ENCODE results near the gene PRXL2B. TPM values are rescaled to one million over a fixed set of nuclear protein-coding genes. Genes with fewer than 3 reads are reported as not detected.

The PRXL2B gene, protein sequence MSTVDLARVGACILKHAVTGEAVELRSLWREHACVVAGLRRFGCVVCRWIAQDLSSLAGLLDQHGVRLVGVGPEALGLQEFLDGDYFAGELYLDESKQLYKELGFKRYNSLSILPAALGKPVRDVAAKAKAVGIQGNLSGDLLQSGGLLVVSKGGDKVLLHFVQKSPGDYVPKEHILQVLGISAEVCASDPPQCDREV
- total RNA-seq (10 to 100 TPM; 12.3 to 37.0 (median 26.7) TPM), polyA plus RNA-seq (10 to 100 TPM; 15.7 to 26.5 TPM), total RNA-seq (16.4 reads per million, percentile 46 among the genes with 10 or more reads in this experiment)

DNA sequence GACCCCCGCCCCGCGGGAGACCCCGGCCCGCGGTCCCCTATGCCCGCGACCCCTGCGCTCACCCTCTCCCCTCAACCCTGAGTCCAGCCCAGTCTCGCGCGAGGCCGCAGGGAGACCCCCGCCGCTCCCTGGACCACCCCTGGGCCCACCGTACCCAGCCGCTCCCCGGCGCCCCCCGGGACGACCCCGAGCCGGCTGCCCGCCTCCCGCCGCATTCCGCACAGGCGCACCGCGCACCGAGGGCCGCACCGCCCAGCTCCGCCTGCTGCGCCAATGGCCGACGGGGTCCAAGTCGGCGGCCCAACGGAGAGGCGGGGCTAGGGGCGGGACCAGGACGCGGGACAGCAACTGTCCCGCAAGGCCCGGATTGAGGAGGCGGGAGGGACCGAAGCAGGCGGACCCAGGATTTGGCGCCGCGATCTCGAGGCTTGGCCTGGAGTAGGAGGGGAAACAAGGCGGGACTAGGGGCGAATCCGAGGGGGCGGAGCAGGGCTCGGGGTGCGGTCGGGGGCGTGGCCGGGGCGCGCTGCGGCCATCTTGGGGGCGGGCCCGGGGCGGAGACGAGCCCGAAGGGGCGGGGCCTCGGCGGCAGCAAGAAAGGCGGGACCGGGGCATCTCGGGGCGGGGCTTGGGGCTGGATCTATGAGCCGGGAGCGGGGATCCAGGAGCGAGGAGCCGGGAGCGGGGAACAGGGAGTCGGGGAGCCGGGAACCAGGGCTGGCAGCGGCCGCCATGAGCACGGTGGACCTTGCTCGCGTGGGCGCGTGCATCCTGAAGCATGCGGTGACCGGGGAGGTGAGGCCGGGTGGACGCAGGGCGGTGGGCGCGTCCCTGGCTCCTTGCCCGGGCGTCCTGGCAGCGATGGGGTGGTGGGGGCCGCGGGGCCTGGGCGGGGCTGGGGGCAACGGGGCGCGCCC is at the start of gene PRXL2B:
Gene PRXL2B, plus strand, starts transcription at position 624 of the 917 bp plus-strand sequence. Its CDS starts 109 bp downstream, at position 733.
- intact Hi-C loops (cut with micrococcal nuclease) = loop anchor here (1.0 to 10.0 kb wide), 12 partner anchors 8 to 1316 kb away; partner anchors contain the start of genes PANK4 (in 2 of the 2), C1orf174 (in 1 of the 2), CALML6 (in 1 of the 2) and FAAP20 (in 1 of the 2)
- peak within 1 kb of the TSS; percentile 81 to 96 (median 92) for H3K4me3 Mint-ChIP-seq
- H3K36me3 ChIP-seq (ENCODE audit: control insufficient read depth in 2 of 3, insufficient read depth in 3 of 3, low read length in 3 of 3) = peaks cover 0 to 16% (median 0%) of the 10 kb centered on the region in 3 experiments
- peaks cover 0 to 12% (median 0%) of the 10 kb centered on the region in 5 donors for H3K36me3 Mint-ChIP-seq
- H3K27me3 Mint-ChIP-seq = no peaks in the 10 kb centered on the region
- peak within 1 kb of the TSS; percentile 87 to 99 (median 96) for H3K27ac Mint-ChIP-seq
- H3K9me3 ChIP-seq (ENCODE audit: control insufficient read depth in 2 of 3, low read length in 3 of 3) = no peaks in the 10 kb centered on the region
- peak within 1 kb of the TSS; percentile 87 for H3K27ac ChIP-seq (ENCODE audit: low read depth, low read length)
- peak within 1 kb of the TSS; percentile 78 for H3K4me3 ChIP-seq (ENCODE audit: low read length)
- H3K27me3 ChIP-seq (ENCODE audit: control insufficient read depth in 2 of 2, insufficient read depth in 2 of 2, low read length in 2 of 2) = no peaks in the 10 kb centered on the region
- DNase-seq (peak; percentile 90 to 100 (median 96)), ATAC-seq (peak; percentile 86)
- peaks cover 0 to 3% (median 0%) of the 10 kb centered on the region in 11 donors for H3K9me3 Mint-ChIP-seq
- peaks cover 27 to 30% of the 10 kb centered on the region in 2 donors for H3K4me1 ChIP-seq (ENCODE audit: control insufficient read depth in 2 of 2, insufficient read depth in 2 of 2, low read length in 2 of 2)
- H3K4me1 Mint-ChIP-seq = peaks cover 24 to 45% (median 38%) of the 10 kb centered on the region in 7 donors
- ChIA-PET CTCF (interaction anchor here (1.0 to 3.8 kb wide), 5 partner anchors 24 to 63 kb away, joined by 3 to 28 read pairs (median 4); partner anchors contain the start of gene TNFRSF14), POLR2A (interaction anchor here (0.6 to 12.2 kb wide), 18 partner anchors 8 to 447 kb away, joined by 3 to 253 read pairs (median 6); partner anchors contain the start of genes FAAP20, MORN1, PANK4 and PEX10)

DNA sequence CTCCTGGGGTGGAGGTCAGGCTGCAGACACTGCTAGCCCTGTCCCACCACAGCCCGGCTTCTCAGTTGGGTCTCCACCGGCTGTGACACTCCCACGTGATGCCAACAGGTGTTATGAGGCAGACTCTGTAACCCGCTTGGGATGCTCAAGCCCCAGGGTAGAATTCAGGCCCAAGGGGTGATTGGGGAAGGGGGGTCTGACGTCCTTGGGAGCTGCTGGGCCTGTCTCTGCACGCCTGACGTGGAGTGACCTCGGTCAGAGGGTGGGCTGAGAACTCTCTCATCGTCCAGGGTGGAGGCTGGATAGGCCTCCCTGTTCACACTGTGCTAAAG is 48.8 kb upstream of the PRXL2B start:
- Mint-ChIP-seq H3K9me3 (no peaks in the 10 kb centered on the region), H3K4me3 (no peak overlapping the region), H3K27ac (no peak overlapping the region), H3K27me3 (peaks cover 0 to 38% (median 1%) of the 10 kb centered on the region in 5 donors), H3K36me3 (no peaks in the 10 kb centered on the region), H3K4me1 (peaks cover 0 to 13% (median 6%) of the 10 kb centered on the region in 7 donors)
- ChIA-PET CTCF (no interaction called here), POLR2A (no interaction called here)
- no peak for DNase-seq
- no peak overlapping the region for H3K4me3 ChIP-seq (ENCODE audit: low read length)
- H3K36me3 ChIP-seq (ENCODE audit: control insufficient read depth in 2 of 3, insufficient read depth in 3 of 3, low read length in 3 of 3) = no peaks in the 10 kb centered on the region
- ATAC-seq = no peak
- peaks cover 0 to 8% of the 10 kb centered on the region in 2 donors for H3K4me1 ChIP-seq (ENCODE audit: control insufficient read depth in 2 of 2, insufficient read depth in 2 of 2, low read length in 2 of 2)
- H3K27me3 ChIP-seq (ENCODE audit: control insufficient read depth in 2 of 2, insufficient read depth in 2 of 2, low read length in 2 of 2) = no peaks in the 10 kb centered on the region
- H3K9me3 ChIP-seq (ENCODE audit: control insufficient read depth in 2 of 3, low read length in 3 of 3) = no peaks in the 10 kb centered on the region
- no peak overlapping the region for H3K27ac ChIP-seq (ENCODE audit: low read depth, low read length)
- intact Hi-C loops (cut with micrococcal nuclease) = no loop called here

DNA sequence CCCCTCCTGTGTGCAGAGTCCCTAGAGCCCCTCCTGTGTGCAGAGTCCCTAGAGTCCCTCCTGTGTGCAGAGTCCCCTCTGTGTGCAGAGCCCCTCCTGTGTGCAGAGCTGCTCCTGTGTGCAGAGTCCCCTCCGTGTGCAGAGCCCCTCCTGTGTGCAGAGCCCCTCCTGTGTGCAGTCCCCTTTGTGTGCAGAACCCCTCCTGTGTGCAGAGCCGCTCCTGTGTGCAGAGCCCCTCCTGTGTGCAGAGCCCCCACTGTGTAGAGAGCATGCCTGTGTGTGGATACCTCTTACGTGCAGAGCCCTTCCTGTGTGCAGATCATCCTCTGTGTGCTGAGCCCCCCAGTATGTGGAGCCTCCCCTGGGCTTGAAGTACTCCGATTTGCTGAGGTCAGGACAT is 48.2 kb upstream of the PRXL2B start:
- intact Hi-C loops (cut with micrococcal nuclease) = no loop called here
- Histone ChIP-seq H3K27me3 (ENCODE audit: control insufficient read depth in 2 of 2, insufficient read depth in 2 of 2, low read length in 2 of 2) (no peaks in the 10 kb centered on the region), H3K9me3 (ENCODE audit: control insufficient read depth in 2 of 3, low read length in 3 of 3) (no peaks in the 10 kb centered on the region), H3K36me3 (ENCODE audit: control insufficient read depth in 2 of 3, insufficient read depth in 3 of 3, low read length in 3 of 3) (no peaks in the 10 kb centered on the region), H3K27ac (ENCODE audit: low read depth, low read length) (no peak overlapping the region), H3K4me3 (ENCODE audit: low read length) (no peak overlapping the region), H3K4me1 (ENCODE audit: control insufficient read depth in 2 of 2, insufficient read depth in 2 of 2, low read length in 2 of 2) (peaks cover 0 to 8% of the 10 kb centered on the region in 2 donors)
- H3K9me3 Mint-ChIP-seq = no peaks in the 10 kb centered on the region
- POLR2A ChIA-PET = interaction anchor here (1.6 to 11.7 kb wide), 2 partner anchors 9 to 10 kb away, joined by 4 to 294 read pairs; partner anchors contain the start of genes HES5 and PANK4
- H3K36me3 Mint-ChIP-seq = no peaks in the 10 kb centered on the region
- peak overlapping the region in 1 of 9 donors; percentile 23 for H3K27ac Mint-ChIP-seq
- ATAC-seq (no peak), DNase-seq (no peak)
- H3K27me3 Mint-ChIP-seq = peaks cover 0 to 36% (median 0%) of the 10 kb centered on the region in 5 donors
- CTCF ChIA-PET = no interaction called here
- peaks cover 0 to 13% (median 6%) of the 10 kb centered on the region in 7 donors for H3K4me1 Mint-ChIP-seq
- no peak overlapping the region for H3K4me3 Mint-ChIP-seq

DNA sequence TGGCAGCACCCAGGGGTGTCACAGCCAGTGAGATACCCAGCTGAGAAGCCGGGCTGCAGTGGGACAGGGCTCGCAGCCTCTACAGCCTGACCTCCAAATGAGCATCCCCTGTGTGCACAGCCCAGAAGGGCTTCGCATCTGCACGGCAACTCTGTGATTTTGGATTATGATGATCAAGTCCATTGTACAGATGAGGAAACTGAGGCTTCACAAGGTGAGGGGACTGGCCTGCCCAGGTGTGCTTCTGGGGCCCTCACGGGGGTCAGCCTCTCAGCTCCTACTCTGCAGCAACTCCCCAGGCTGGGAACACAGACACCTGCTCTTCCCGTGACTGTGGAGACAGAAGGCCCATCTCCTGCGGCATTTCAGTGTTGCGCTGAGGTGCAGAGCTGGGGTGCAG is 47.7 kb upstream of the PRXL2B start:
- H3K27ac ChIP-seq (ENCODE audit: low read depth, low read length) = no peak overlapping the region
- ATAC-seq (no peak), DNase-seq (no peak)
- H3K9me3 Mint-ChIP-seq = no peaks in the 10 kb centered on the region
- H3K27me3 Mint-ChIP-seq = peaks cover 0 to 33% (median 0%) of the 10 kb centered on the region in 5 donors
- no peak overlapping the region for H3K4me3 ChIP-seq (ENCODE audit: low read length)
- H3K9me3 ChIP-seq (ENCODE audit: control insufficient read depth in 2 of 3, low read length in 3 of 3) = no peaks in the 10 kb centered on the region
- intact Hi-C loops (cut with micrococcal nuclease) = no loop called here
- H3K27me3 ChIP-seq (ENCODE audit: control insufficient read depth in 2 of 2, insufficient read depth in 2 of 2, low read length in 2 of 2) = no peaks in the 10 kb centered on the region
- ChIA-PET POLR2A (interaction anchor here (1.6 to 11.7 kb wide), 2 partner anchors 9 to 10 kb away, joined by 4 to 294 read pairs; partner anchors contain the start of genes HES5 and PANK4), CTCF (interaction anchor here (1.5 kb wide), 1 partner anchor 8 kb away, joined by 3 read pairs; no protein-coding TSS in a partner anchor)
- H3K4me3 Mint-ChIP-seq = no peak overlapping the region
- no peaks in the 10 kb centered on the region for H3K36me3 ChIP-seq (ENCODE audit: control insufficient read depth in 2 of 3, insufficient read depth in 3 of 3, low read length in 3 of 3)
- no peaks in the 10 kb centered on the region for H3K36me3 Mint-ChIP-seq
- peaks cover 0 to 14% (median 6%) of the 10 kb centered on the region in 7 donors for H3K4me1 Mint-ChIP-seq
- no peak overlapping the region for H3K27ac Mint-ChIP-seq
- H3K4me1 ChIP-seq (ENCODE audit: control insufficient read depth in 2 of 2, insufficient read depth in 2 of 2, low read length in 2 of 2) = peaks cover 0 to 11% of the 10 kb centered on the region in 2 donors

DNA sequence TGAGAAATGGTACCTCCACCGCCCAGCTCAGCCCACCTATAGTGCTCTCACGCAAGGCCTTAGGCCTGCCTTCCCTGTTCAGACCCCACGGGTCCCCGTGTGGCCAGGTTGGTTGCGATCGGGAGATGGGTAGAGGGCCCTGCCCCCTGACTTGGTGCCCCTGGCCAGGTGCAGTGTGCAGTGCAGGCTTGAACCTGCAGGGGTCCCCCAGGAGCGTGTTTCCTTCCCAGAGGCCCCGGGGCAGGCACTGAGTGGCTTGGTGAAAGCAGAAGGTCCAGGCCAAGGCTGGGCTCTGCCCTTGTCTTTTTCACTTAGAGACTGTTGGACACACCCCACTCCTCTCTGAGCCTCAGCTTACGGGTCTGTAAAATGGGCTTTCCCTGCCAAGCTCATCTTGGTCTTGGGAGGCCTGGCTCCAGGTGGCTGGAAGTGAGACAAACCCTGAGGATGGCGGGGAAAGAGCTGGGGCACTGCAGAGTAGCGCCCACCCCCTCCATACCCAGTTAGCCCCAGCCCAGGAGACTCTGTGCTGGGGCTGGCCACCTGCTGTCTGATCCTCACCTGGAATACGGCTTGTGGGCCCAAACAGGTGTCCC is 47.2 kb upstream of the PRXL2B start:
- Mint-ChIP-seq H3K36me3 (no peaks in the 10 kb centered on the region), H3K27me3 (peaks cover 0 to 31% (median 0%) of the 10 kb centered on the region in 5 donors)
- H3K9me3 ChIP-seq (ENCODE audit: control insufficient read depth in 2 of 3, low read length in 3 of 3) = no peaks in the 10 kb centered on the region

More for the DNA sequence above, 47.2 kb upstream of the PRXL2B start:
- DNase-seq = no peak
- peak; percentile 63 for ATAC-seq
- Mint-ChIP-seq H3K27ac (no peak overlapping the region), H3K9me3 (no peaks in the 10 kb centered on the region), H3K4me3 (no peak overlapping the region), H3K4me1 (peaks cover 0 to 19% (median 6%) of the 10 kb centered on the region in 7 donors)
- H3K36me3 ChIP-seq (ENCODE audit: control insufficient read depth in 2 of 3, insufficient read depth in 3 of 3, low read length in 3 of 3) = no peaks in the 10 kb centered on the region
- no peak overlapping the region for H3K27ac ChIP-seq (ENCODE audit: low read depth, low read length)
- H3K27me3 ChIP-seq (ENCODE audit: control insufficient read depth in 2 of 2, insufficient read depth in 2 of 2, low read length in 2 of 2) = no peaks in the 10 kb centered on the region
- intact Hi-C loops (cut with micrococcal nuclease) = no loop called here
- no peak overlapping the region for H3K4me3 ChIP-seq (ENCODE audit: low read length)
- ChIA-PET CTCF (interaction anchor here (1.5 kb wide), 1 partner anchor 8 kb away, joined by 3 read pairs; no protein-coding TSS in a partner anchor), POLR2A (interaction anchor here (0.9 to 11.7 kb wide), 3 partner anchors 9 to 148 kb away, joined by 4 to 294 read pairs (median 5); partner anchors contain the start of genes HES5, MORN1, PANK4 and RER1)
- H3K4me1 ChIP-seq (ENCODE audit: control insufficient read depth in 2 of 2, insufficient read depth in 2 of 2, low read length in 2 of 2) = peaks cover 0 to 15% of the 10 kb centered on the region in 2 donors

Data from naive thymus-derived CD4-positive, alpha-beta T cell (primary cell).